Muscle of back (tissue), 11 donors: ENCODE measurements around the gene RIMBP2. TPM values are rescaled to one million over a fixed set of nuclear protein-coding genes. Genes with fewer than 3 reads are reported as not detected.

ENCODE experiments used
- DNase-seq, 3 donors: peaks; one replicate each; pipeline versions ENCODE4 v3.0.0 to v3.0.0-alpha.2; 2013
- polyA plus RNA-seq, 10 donors: library from polyadenylated mRNA; unstranded; fragments of 120-200 nt; gene quantifications; one replicate each; pipeline ENCODE4 v1.2.1, GENCODE V29; 2013; ENCODE audit not compliant: insufficient read length in 10 of 10

The RIMBP2 gene
- polyA plus RNA-seq, 10 donors: 0.62 to 2.1 (median 1.2) TPM

DNA sequence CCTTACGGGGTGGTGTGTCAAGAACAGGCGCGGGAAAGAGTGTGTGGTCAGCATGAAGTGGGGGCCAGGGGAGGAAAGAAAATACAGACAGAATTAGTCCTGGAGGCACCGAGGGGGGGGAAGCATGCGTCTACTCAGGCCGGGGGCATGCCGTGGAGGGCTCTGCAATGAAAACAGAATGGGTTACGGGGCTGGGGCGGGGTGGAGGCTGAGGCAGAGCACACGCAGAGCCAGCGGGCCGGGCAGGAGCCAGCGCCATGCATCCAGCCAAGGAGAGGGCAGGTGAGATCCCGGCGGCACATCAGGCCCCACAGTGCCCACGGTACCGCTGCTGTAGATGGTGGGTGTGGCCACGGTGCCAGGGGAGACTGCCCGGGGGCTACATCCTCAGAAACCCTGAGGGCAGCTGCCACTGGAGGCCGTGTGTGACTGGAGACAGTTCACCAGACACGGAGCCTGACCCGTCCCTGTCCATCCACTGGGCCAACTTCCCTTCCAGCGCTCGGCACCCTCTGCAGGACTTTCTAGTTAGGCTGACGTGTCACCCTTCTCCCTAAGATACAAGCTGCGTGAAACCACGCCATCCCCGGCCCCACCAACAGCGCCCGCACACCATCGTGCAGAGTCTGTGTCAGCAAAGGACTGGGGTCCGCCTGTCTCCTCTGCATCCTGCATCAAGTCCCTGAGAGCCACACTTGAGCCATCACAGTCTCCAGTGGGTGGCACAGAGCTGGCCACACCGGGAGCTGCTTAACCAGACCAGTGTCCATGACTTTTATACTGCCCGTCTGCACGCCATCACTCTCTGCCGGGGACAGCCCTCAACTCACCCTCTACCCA, 291.0 kb downstream of the RIMBP2 start:
- DNase-seq: no peak

DNA sequence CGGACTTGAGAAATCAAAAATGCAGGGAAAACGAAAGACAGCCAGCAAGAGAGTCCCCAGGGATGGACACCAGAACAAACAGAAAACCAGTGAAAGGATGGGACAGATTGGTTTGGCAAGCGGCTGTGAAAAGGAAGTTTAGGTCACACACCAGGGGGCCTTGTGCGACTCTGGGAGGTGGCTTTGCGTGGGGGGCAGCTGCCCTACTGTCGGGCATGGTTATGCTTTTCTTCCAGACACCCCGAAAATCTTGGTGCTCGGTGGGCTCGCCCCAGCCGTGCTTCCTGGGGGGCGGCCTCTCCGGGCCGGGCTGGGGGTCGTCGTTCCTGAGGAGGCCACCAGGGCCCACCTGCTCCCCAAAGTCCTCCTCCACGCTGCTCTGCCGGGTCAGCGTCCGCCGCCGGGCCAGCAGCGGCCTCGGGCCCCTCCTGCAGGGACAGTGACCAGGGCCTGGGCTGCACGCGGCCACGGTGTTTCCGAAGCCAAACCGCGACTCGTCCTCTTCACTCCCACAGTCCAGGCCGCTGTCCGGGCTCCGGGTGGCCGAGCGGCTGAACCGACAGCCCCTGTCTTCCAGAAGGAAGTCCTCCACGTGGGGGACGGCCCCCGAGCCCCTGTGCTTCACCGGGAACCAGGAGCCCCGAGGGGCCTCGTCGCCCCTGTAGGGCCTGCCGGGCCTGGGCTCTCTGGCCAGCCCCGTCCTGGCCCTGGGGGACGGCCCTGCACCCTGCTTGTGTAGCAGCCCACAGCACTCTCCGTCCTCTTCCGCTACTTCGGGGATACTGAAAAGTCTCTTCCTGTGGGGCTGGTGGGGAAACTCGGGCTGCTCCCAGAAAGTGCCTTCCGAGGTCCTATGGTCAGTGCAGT, 291.9 kb downstream of the RIMBP2 start:
- DNase-seq: no peak

DNA sequence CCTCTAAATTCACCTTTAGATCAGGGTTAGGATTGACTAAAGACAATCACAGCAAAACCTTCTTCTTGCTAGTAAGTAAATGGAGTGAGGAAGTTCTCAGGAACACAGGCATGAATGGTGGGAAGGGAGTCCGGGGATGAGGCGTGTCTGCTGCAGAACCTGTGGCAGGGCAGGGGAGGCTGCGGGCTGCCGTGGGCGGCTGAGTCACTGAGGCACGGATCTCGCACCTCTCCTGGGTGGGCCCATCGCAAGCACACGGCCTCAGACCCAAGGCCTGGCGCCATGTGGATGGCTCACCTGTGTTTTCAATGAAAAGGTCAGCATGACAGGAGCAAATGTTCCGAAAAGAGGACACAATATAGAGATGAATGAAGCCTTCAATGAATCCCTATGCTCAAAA, 293.0 kb downstream of the RIMBP2 start:
- no peak for DNase-seq

DNA sequence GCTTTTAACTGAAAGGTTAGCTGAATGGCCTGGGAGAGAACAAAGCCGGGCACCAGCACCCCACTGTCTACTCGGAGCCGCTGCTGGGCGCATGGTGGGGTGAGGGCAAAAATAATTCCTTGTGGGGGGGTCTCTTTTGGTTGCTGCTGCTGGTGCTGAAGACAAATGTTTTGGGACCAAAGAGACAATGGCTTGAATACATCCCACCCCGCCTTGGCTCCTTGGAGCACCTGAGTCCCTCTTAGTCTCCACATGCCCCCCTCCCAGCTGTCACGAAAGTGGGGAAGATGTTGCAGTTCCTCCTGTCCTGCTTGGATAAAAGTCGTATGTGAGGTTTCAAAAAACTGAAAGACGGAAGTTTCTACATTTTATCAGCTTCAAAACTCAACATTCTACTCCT, 293.4 kb downstream of the RIMBP2 start:
- no peak for DNase-seq

DNA sequence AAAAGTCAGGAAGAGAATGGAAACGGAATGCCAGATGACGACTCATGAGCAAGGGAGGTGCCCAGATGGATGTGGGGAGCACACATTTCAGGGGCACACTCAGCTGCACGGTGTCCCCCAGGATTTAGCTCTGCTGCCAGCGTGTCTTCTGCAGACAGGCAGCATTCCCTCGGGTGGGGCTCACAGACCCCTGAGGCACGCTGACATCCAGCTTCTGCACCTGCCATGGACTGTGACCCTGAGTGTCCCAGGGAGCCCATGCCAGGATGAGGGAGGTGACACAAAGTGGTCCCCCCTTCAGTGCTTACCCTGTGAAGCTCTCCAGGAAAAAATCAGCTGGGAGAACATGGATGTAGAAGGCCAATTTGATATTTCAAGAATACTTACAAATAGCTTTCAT, 294.2 kb downstream of the RIMBP2 start:
- no peak for DNase-seq

DNA sequence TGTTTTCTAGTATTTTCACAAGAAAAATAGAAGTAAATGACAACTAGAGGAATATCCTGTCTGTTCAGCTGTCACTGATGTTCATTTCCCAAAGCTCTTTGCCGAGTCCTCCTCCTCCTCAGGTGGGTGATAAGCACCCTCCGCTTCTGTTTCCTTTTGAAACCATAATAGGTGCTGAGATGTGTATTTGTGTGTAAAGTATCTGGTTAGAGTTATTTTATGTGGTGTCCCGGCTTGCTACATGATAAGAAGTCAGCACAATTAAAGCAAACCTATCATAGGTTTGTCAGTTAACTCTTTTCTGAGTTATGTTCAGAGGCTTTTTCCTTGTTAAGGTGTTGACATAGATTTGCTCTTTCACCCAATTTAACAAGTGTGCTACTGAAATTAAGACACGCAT, 296.0 kb downstream of the RIMBP2 start:
- no peak for DNase-seq

DNA sequence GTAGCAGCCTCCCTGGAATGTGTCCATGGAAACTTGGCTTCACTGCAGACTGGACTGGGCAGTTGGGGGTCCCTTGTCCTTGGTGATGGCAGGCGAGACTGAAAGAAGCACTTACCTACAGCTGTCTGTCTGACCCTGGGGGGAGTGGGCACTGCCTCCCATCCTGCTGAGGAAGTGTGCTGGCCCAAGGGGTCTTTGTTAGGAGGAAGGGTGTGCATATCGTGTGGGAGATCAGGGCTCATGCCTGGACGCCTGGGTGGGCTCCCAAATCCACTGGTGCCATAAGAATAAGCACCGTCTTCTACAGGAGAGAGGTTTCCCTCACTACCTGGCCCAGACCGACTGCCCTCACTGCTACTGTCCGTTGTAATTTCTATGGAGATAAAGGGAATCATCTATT, 297.0 kb downstream of the RIMBP2 start:
- no peak for DNase-seq

DNA sequence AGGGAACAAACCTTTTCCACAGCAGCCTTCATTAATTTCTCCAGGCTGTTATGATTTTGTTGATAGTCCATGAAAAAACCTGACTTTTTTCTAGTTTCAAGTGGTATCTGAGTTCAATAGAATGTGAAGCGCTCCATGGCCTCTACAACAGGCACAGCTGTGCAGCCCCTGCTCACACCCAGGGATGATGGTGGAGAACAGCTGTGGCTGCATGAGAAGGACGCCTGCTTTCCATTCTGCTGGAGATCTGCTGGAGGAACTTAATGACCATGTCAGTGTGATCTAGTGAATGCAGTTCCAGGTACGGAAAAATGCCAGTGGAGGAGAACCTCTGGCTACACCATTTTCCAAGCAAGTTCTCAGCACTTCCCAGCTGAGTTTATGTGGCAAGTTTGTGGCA, 297.8 kb downstream of the RIMBP2 start:
- peak; percentile 22 to 47 (median 28) for DNase-seq

DNA sequence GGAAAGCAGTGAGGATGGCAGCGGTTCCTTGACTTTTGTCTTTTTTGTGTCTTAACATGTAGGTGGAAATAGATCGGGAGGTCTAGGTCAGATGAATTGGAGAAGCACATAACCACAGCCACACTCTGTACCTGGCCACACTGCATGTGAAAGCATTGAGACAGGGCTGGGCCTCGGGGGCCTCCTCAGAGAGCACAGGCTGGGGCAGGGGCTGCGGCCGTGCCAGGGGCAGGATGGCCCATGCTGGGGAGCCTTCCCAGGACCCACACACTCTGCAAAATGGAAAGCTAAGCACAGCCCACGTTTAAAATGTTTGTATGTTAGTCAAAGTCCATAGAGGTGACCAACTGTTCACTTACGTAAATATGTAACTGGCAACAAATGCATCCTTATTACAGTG, 301.7 kb downstream of the RIMBP2 start:
- DNase-seq: no peak

DNA sequence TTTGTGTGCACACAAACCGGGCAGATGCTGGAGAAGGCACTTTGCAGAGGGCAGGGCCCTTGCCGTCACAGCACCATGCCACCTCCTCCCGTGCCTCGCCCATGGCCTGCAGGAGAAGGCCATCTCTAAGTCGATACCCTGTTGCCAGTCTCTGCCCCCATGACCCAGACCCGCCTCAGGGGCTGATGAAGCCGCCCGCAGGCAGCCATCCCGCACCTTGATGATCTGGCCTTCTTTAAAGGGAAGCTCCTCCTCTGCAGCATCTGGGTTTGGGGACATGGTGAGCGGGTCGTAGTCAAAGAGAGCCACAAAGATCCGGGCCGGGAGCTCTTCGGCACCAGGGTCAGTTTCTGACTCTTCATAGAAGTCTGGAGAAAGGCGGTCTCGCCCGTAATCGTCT, 302.2 kb downstream of the RIMBP2 start:
- no peak for DNase-seq

DNA sequence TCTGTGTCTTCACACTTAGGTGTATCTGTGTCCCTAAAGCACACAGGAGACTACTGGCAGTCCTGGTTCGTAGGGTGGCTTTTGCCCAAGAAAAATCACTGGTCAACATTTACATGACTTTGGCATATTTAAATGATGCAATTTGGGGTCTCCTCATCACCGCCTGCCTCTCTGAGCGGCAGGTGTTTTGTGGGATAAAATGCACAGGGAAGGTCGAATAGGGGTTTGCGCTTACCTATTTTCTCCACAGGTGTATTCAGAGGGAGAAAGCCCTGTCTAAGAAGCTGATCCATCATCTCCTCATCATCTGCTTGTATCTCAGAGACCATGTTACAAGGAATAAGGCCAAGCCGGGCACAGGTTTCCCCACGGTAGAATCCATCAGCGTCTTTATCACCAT, 303.7 kb downstream of the RIMBP2 start:
- DNase-seq: no peak

DNA sequence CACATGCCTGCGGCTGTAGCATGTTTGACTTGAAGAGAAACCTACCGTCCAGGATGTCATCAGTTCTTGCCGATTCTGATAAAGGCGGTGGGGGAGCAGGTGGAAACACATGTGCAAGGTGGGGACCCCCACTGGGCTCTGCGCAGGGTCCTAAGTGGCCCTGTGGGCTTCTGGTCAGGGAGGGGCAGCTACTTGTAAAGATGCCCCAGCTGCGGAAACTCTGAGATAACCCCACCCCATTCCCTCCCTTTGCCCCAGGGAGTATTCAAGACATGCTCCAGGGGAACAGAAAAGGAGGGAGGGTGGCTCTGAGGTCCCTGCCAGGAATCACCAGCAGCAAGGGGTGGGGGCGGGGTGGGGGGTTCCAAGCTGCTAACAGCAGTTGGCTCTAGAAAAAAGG, 310.8 kb downstream of the RIMBP2 start:
- DNase-seq: no peak

DNA sequence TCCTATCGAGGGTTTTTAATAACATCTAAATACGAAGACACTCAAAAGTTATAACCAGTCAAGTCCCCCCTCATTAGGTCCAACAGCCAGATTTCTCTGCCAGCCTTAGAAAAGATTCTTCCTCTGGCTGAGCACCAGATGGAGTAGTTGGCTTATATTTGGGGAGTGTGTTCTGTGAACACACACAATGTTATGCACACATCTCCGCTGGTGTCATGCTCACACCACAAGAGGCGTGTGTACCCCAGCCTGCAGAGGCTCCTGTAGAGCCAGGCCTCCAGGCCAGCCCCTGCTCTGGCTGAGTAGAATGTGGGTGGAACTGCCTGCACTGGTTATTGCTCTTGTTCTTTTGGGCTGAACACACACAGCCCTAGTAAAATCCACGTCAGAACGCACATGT, 314.4 kb downstream of the RIMBP2 start:
- DNase-seq: peak in 2 of 3 donors; percentile 3 to 11

DNA sequence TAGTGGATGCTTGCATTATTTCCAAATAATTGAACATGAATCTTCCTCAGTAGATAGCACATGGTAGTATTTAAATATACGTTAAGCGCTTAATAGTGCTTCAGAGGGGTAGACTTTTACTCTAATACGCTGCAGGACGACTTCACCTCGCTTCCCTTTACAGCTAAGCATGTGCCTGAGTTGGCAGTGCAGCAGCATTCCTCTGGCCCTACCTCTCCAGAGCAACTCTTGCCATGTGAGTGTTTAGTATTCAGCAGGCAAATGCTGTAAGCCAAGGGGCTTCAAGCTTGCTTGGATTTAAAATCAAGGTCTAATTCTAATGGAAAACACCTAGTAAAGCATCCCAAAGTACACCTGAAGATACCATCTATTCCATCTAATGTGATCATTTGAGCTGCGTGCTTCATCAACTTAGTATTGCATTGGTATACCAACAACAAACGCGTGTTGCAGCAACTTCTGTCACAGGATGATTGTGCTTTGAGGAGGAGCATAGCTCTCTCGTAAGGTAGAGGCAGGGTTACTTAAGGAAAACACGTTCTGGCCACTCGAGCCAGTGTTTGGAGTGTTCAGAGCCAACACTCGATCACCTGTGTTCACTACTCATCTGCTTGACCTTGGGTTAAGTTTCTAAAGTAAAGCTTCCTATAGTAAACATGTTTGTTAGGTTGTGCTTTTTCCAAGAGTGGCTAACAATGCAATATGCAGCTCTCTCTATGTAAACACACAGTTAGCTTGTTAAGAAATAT, 317.8 kb downstream of the RIMBP2 start:
- no peak for DNase-seq

DNA sequence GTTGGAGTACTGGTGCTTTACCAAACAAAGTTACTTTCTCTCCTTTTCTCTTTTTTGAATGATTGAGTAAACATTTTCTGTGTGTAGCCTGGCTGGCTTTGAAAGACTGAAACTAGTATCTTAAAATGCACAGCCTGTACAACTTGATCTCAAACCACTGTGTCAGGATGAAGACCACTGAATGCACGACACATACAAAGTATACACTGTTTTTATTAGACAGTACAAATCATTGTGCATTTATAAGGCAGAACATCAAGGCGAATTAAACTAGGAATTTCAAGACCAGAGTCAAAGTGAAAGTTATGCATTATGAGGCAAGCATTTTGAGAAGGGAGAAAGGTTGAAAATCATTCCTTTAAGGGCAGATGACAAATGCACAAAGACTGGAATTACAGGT, 319.4 kb downstream of the RIMBP2 start:
- no peak for DNase-seq

DNA sequence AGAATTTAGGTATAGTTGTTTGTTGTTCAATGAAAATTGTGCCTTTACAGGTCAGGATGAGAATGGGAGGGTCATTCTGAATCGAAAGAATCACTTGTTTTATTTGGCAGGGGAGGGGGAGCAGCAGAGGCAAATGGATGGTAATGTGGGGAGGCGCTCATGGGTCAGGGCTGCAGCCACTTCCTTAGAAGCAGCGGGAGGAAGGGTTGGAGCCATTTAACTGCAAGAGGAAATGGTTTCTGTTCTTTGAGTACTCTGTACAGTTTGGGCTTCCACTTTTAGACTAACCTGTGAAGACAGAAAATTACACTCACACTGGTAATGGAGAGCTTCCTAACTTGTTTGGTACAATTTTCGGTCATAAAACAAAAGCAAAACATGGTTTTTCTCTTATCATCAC, 321.2 kb downstream of the RIMBP2 start:
- no peak for DNase-seq

DNA sequence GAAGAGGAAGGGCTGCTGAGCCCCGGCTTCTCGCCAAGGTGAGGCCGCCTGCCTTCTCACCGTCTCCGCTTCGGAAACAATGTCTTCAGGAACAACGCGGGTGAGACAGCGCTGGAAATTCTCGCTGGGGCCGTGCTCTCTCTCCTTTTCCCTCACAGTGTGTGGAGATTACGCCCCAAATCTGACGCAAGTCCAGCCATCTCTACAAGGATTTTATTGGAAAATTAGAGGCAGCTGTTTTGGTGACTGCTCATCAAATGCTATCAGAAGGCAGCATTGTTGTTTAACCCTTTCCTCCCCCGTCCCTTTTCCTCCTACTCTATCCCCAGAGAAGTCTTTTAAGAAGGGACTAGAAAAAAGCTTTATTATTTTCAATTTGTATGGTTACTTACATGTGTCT, 324.9 kb downstream of the RIMBP2 start:
- DNase-seq: peak in 1 of 3 donors; percentile 22

DNA sequence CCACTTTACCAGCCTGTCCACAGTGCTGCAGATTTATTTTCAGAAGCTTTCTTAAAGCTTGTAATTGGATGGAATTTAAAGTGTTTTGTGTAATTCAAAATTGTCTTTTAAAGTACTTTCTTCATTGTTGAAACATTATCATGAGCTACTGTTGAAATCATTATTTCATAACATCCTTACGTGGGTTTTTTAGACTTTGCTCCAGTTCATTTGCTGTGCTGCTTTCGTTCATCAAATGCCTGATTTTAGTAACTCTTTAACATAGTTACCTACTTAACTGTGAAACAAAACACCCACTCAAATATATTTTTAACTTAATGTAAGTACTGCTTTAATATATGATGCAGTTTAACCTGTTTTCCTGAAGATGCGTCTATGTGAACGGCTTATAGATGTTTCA, 330.9 kb downstream of the RIMBP2 start:
- DNase-seq: no peak

DNA sequence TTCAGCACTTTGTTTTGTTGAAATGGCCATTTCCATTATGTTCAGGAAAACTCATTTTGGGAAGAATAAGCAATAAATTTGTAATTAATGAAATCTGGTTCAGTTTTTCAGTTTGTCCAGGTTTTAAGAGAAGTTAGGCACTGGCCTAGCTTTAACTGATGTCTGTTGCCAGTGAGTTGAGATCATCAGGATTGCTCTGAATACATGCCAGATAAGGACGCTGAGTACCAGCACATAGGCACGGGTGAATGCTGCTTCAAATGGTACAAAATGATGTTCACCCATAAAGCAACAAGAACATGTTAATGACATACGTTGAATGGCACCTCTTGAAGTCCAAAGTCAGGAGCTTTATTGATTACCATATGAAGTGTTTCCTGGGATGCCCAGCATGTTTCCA, 331.9 kb downstream of the RIMBP2 start:
- no peak for DNase-seq

DNA sequence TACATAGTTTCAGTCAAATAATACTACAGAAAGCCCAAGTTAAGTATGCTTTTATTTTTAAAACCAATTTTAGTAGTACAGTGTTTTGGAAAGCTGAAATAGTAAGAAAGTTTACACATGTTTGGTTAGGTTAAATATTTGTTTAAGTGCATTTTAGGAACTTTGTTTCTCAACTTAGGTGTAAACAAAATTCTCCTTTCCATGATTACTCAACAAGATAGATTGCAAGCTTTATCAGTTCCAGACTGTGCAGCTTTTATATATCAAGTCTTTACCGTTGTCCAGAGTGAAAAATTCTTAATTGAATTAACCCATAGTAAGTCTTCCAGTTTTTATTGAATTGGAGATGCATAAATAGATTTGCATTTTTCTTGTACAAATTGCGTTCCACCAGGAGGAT, 333.3 kb downstream of the RIMBP2 start:
- no peak for DNase-seq

DNA sequence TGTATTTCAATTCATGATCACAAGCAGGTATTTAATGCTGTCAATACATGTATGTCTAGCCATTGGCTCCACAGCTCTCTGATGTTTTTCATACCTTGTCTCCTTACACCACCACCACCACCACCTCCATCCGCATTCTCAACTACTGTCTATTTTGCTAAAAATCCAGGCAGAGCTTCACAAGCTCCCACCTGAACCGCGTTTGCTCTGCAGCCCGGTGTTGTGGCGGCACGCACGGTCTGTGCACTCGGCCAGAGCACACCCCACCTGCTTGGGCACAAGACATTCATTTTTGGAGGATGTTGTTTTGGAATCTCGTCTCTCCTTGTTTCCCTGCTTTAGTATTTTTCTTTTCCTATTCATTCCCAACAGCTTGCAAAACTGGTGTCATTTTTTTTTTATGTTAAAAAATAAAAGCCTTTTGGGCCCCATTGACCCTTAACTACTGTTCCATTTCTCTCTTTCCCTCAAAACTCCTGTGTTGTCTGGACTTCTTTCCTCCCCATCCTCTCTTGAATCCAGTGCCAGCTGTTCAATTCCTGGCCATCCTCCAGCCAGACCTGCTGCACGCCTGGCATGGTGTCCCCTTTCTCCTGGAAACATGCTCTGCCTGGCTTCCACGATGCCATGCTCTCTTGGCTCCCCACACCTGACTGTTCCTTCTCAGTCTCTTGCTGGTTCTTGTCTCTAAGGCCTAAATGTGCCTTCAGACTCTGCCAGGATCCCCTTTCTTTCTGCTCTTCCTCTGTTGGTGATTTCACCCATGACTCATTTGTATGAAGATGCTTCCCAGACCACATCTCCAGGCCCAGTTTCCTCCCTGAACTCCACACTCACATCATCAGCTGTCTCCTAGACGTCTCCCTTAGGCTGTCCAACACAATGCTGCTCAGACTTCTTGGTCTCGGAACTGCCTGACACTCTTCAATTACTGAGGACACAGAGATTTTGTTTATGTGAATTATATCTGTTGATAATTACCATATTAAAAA, 340.5 kb downstream of the RIMBP2 start:
- DNase-seq: peak in 1 of 3 donors; percentile 11
